NCI-H128 (cell line): ENCODE measurements around the gene LCE2B.

Experiments
- DNase-seq: peaks from one replicate; lab custom pipeline; 2025; ENCODE audit not compliant: unreplicated experiment; lab: John Stamatoyannopoulos, UW

Gene LCE2B

DNA sequence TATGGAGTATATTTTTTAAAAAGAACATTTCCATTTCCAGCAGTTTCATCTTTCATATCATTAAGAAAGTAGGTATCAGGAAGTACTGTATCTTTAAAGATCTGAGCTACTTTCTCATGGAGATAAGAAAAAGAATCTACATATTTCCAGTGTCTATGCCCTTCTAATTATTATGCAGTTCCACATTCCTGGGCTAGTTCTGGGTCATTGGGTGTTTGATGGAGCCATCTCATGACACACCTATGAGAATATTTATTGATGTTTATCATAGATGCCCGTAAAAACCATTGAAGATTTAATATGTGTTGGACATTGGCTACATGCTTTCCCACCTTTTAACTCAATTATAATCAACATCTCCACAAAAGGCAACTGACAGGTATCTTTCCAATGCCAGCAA lies 43.1 kb downstream of the LCE2B start:
- DNase-seq, result no peak

DNA sequence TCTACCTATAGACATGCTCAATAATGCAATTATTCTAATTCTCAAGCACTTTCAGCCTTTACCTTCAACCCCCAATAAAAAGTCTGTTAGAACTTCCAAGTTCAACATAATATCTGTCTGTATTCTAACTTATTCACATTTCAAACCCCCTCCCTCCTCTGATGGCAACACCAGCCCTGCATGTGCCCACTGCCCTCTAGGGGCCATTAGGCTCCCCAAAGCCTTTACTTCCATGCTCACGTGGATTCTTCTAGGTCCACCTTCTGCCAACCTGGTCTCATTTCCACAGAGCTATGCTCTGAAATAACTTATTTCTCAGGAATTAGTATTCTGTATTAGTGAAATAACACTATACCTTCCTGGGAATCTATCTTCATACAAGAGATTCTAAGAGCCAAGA lies 49.7 kb downstream of the LCE2B start:
- no peak for DNase-seq
